K562 (cell line): ENCODE data around the gene MEX3D.

Source experiments
- E2F5 ChIP-seq: sonication (generic); formaldehyde crosslinking; IDR thresholded peaks from 2 replicates; pipeline ENCODE4 v1.8.0; 2022; ENCODE audit warnings: mild to moderate bottlenecking, missing genetic modification reagents
- ELF4 ChIP-seq: fragments of 450-650 bp; formaldehyde crosslinking; IDR thresholded peaks from 2 replicates; pipeline ENCODE4 v1.4.0; 2022; ENCODE audit warnings: missing genetic modification characterization
- KAT8 ChIP-seq: fragments of 450-650 bp; IDR thresholded peaks from 2 replicates; pipeline ENCODE4 v1.6.1; 2016; ENCODE audit warnings: low read depth, mild to moderate bottlenecking
- NR2C2 ChIP-seq, 2 experiments: fragments of 200-800 bp in 1 of 2; sonication (Bioruptor generic) in 1 of 2; sonication (generic) in 1 of 2; formaldehyde crosslinking in 1 of 2; IDR thresholded peaks; 2 replicates each; pipeline versions ENCODE4 v1.6.1 to v1.8.0; 2016 to 2022; ENCODE audit warnings: mild to moderate bottlenecking in 1 of 2, missing compliant biosample characterization in 1 of 2, missing genetic modification characterization in 1 of 2, missing genetic modification reagents in 1 of 2
- REST ChIP-seq, 2 experiments: fragments of 450-650 bp; formaldehyde crosslinking in 1 of 2; IDR thresholded peaks; 2 replicates each; pipeline versions ENCODE4 v1.4.0 to v1.6.1; 2014 to 2020; ENCODE audit warnings: mild to moderate bottlenecking in 2 of 2, borderline replicate concordance in 1 of 2, low read depth in 1 of 2
- SNIP1 ChIP-seq: fragments of 450-650 bp; IDR thresholded peaks from 2 replicates; pipeline ENCODE4 v1.7.1; 2017; ENCODE audit warnings: low read depth, mild to moderate bottlenecking
- USF1 ChIP-seq: sonication (generic); formaldehyde crosslinking; IDR thresholded peaks from 2 replicates; pipeline ENCODE4 v1.9.0; 2022; ENCODE audit warnings: mild to moderate bottlenecking, missing genetic modification reagents
- ZBTB1 ChIP-seq: sonication (generic); formaldehyde crosslinking; IDR thresholded peaks from 2 replicates; pipeline ENCODE4 v1.8.1; 2023; ENCODE audit warnings: missing genetic modification reagents, low read depth, mild to moderate bottlenecking, borderline replicate concordance

GRCh38 chr19:1524287-1524971 lies 43.7 kb downstream of the MEX3D start:
- no peak for TF ChIP-seq ELF4 (CRISPR knock-in tag)
- no peak for TF ChIP-seq SNIP1
- no peak for TF ChIP-seq KAT8
- TF ChIP-seq NR2C2 (CRISPR knock-in tag; IDR thresholded peaks at IDR 0.05): no peak
- no peak for TF ChIP-seq NR2C2 (tag; IDR thresholded peaks at IDR 0.05)
- TF ChIP-seq E2F5 (CRISPR knock-in tag): no peak
- TF ChIP-seq USF1 (CRISPR knock-in tag): peak; percentile 21; the same call in 1 of the 2 replicates
- no peak for TF ChIP-seq ZBTB1
- TF ChIP-seq REST (IDR thresholded peaks at IDR 0.05; ENCODE audit: borderline replicate concordance): no peak
- no peak for TF ChIP-seq REST (CRISPR knock-in tag; IDR thresholded peaks at IDR 0.05; ENCODE audit: low read depth)
